Measurements from ENCODE around the gene APBA1.

GRCh38 chr9:69594180-69594579, 78.0 kb downstream of the APBA1 start:
- TF ChIP-seq CTCF (IDR thresholded peaks at IDR 0.05; ENCODE audit: low read depth, low read length, poor library complexity, severe bottlenecking): no peak
- no peak for TF ChIP-seq EZH2phosphoT487 (IDR thresholded peaks at IDR 0.05; ENCODE audit: borderline replicate concordance, low read length)
